ENCODE measurements around the gene NPEPL1. TPM values are rescaled to one million over a fixed set of nuclear protein-coding genes. Genes with fewer than 3 reads are reported as not detected.
A peak's percentile ranks its signal among the peaks of the same experiment; 100 is the strongest.

Gene NPEPL1
- total RNA-seq, 2 experiments from 2014 or later = 37.8 to 41.3 TPM

DNA sequence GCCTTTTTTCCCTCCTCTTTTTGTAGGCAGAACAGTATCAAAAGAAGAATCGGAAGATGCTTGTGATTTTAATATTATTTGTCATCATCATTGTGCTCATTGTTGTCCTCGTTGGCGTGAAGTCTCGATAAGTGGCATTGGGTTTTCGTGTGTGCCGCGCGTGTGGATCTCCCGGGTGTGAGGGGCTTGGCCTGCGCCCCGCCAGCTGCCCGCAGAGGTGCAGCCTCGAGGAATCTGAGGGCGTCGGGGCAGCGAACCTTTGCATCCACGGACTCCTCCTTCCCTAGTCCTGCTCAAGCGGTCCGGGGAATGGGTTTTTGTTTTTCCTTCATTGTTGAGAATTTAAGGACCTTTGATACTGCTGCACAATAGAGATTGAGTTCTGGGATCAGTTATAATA, 16.4 kb upstream of the NPEPL1 start:
- Mint-ChIP-seq H3K27ac (no peak overlapping the region), H3K4me1 (peaks cover 5% of the 10 kb centered on the region), H3K36me3 (peaks cover 32% of the 10 kb centered on the region), H3K9me3 (no peaks in the 10 kb centered on the region), H3K27me3 (no peaks in the 10 kb centered on the region), H3K4me3 (no peak overlapping the region)
- no peak for ATAC-seq (ENCODE audit: low read depth)
- POLR2A ChIA-PET = interaction anchor here (1.0 to 1.6 kb wide), 2 partner anchors 14 to 16 kb away, joined by 3 to 6 read pairs; no protein-coding TSS in a partner anchor
- DNase-seq = no peak

DNA sequence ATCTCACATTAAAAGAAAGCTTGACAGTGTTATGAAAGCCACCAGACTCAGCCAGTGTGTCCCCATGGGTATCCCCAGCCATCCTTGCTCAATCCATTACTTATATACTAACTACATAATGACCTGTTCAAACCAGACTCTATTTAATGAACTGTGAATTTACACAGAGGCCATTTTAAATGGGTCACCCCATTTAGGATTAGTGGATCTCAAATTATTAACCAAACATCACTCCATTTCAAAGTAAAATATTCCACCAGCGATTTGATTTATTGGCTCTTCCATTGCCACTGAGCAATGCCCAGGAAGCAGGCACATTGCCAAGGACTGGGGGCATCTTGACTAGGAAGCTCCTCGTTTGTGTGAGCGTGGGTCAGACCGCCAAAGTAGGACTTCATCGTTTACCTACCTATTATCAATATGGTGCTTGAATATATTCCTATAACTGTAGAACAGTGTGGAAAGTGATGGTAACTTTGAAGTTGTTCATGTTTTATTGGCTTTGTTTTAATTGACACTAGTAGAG, 15.5 kb upstream of the NPEPL1 start:
- no peak overlapping the region for H3K27ac Mint-ChIP-seq
- H3K4me3 Mint-ChIP-seq = no peak overlapping the region
- DNase-seq = no peak
- H3K36me3 Mint-ChIP-seq = peaks cover 33% of the 10 kb centered on the region
- no peak for ATAC-seq (ENCODE audit: low read depth)
- no peaks in the 10 kb centered on the region for H3K27me3 Mint-ChIP-seq
- POLR2A ChIA-PET = interaction anchor here (1.0 to 1.6 kb wide), 3 partner anchors 15 to 26 kb away, joined by 3 to 6 read pairs (median 4); partner anchors contain the start of gene STX16
- H3K4me1 Mint-ChIP-seq = peaks cover 5% of the 10 kb centered on the region
- H3K9me3 Mint-ChIP-seq = no peaks in the 10 kb centered on the region

DNA sequence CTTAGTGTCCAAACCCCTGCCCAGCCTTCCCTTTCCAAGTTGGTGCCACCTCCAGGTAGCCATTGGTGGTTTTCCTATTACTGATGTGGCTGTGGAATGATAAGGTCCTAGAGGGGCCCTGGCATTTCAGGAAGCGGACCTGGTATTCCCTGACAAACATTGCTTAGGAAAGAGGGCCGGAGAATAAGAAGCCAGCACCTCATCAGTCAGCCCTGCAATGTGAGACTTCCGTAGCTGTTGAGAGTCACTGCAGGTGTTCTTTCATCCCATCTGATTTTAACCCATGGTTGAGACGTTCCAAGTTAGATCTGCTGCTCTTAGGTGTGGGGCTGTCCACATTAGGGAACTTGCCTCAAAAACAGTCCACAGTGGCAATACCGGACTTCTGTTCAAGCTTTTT, 14.8 kb upstream of the NPEPL1 start:
- no peak overlapping the region for H3K4me3 Mint-ChIP-seq
- H3K36me3 Mint-ChIP-seq = peaks cover 36% of the 10 kb centered on the region
- ATAC-seq (ENCODE audit: low read depth) (no peak), DNase-seq (no peak)
- no peak overlapping the region for H3K27ac Mint-ChIP-seq
- peaks cover 3% of the 10 kb centered on the region for H3K4me1 Mint-ChIP-seq
- no peaks in the 10 kb centered on the region for H3K27me3 Mint-ChIP-seq
- H3K9me3 Mint-ChIP-seq = no peaks in the 10 kb centered on the region
- POLR2A ChIA-PET = interaction anchor here (1.5 to 1.6 kb wide), 2 partner anchors 18 to 26 kb away, joined by 4 to 6 read pairs; partner anchors contain the start of gene STX16

DNA sequence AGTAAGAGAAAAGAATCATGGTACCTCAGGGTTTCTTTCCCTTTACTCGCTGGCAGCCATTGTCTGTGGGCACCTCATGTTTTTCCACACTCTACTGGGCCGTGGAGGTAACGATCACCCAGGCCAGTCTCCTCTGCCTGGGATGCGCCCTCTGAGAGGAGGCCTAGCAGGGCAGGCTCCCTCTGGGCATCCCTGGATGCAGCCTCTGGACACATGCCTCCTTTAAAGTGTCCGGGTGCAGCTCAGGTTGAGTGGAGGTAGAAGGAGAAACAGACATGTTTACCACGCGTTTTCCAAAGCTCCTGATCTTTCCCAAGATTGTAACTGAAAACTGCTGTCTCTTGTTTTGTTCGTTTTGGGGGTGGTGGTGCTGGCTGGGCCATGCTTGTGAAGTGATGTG, 13.8 kb upstream of the NPEPL1 start:
- Mint-ChIP-seq H3K27me3 (no peaks in the 10 kb centered on the region), H3K36me3 (peaks cover 30% of the 10 kb centered on the region), H3K27ac (no peak overlapping the region), H3K9me3 (no peaks in the 10 kb centered on the region), H3K4me3 (no peak overlapping the region), H3K4me1 (no peaks in the 10 kb centered on the region)
- ATAC-seq (ENCODE audit: low read depth) = no peak
- no peak for DNase-seq
- POLR2A ChIA-PET = interaction anchor here (0.8 kb wide), 1 partner anchor 28 kb away, joined by 3 read pairs; the partner anchor contains the start of gene STX16

DNA sequence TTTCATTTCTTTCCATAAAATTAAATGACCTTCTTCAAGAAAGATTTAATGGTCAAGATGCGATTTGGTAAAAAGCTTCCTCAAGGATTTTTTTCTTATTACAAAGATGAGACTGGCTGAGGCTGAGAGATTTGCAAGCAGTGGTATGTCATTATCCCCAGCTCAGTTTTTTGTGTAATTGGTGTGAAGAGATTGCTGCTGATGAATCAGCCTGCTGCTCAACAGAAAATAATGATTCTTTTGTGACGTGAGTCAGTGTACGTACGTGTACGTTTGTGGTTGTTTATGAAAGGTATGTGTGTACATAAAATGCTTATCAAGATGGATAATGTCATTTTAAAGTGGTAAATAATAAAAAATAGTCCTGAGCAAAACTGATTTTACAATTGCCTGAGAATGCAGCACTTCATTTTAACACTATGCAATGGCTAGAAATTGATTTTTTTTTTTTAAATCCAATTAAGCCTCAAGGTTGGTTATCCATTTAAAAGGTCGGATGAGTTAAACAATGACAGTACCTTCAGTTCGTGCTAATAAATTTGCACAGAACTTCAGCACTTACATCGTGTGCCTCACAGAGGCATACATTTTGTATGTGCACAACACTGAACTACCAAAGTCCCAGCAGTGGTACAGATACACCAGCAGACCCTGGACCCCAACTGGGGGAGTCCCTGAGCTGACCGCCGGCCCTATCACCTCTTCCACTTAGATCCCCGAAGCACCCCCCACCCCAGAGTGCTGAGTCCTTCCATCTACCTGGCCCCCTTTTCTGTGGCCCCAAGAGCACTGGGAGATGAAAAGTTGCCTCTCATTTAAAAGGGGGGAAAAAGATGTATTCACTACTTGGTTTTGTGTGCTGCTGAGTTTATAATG, 9.7 kb upstream of the NPEPL1 start:
- POLR2A ChIA-PET = no interaction called here
- no peaks in the 10 kb centered on the region for H3K27me3 Mint-ChIP-seq
- H3K27ac Mint-ChIP-seq = peak overlapping the region; percentile 25
- no peak for DNase-seq
- no peak overlapping the region for H3K4me3 Mint-ChIP-seq
- no peaks in the 10 kb centered on the region for H3K4me1 Mint-ChIP-seq
- H3K9me3 Mint-ChIP-seq = no peaks in the 10 kb centered on the region
- H3K36me3 Mint-ChIP-seq = peaks cover 16% of the 10 kb centered on the region
- no peak for ATAC-seq (ENCODE audit: low read depth)

DNA sequence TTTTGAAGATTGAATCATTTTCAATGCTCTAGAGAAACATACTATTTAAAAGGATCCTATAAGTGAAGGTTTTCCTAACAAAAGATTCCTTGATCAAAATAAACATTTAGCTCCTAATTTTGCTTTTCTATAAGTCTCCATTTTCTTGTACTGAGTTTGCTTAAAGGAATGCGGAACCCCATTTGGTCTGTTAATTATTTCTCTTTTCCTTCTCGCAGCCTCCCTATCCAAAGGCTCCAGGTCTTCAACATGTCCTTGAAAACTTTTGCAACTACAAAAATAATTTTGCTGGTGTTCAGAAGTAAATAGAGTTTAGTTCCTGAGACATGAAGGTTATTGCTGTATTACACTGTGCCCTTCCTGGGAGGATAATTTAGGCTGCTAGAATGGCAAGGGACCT, 8.3 kb upstream of the NPEPL1 start:
- Mint-ChIP-seq H3K27ac (no peak overlapping the region), H3K4me1 (peaks cover 2% of the 10 kb centered on the region), H3K27me3 (no peaks in the 10 kb centered on the region), H3K4me3 (no peak overlapping the region), H3K9me3 (no peaks in the 10 kb centered on the region), H3K36me3 (peaks cover 19% of the 10 kb centered on the region)
- POLR2A ChIA-PET = no interaction called here
- DNase-seq = no peak
- no peak for ATAC-seq (ENCODE audit: low read depth)

DNA sequence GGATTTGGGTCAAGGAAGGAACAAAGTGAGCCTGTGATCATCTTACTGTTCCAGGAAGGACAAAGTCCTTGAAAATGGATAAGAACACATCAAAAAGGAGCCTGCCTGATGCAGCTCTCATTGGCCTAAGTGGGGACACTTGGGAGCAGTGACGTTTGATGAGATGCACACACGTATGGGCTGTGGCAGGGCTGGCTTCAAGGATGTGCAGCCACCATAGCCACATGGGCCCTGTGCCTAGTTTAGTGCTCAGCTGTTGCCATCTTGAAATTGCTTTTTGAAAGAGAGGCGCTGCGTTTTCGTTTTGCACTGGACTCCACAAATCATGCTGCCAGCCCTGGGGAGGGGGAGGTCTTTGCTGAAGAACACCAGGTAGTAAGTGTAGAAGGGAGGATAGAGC, 6.6 kb upstream of the NPEPL1 start:
- Mint-ChIP-seq H3K4me1 (peaks cover 5% of the 10 kb centered on the region), H3K27me3 (no peaks in the 10 kb centered on the region), H3K4me3 (no peak overlapping the region), H3K9me3 (no peaks in the 10 kb centered on the region), H3K36me3 (peaks cover 22% of the 10 kb centered on the region), H3K27ac (no peak overlapping the region)
- POLR2A ChIA-PET = no interaction called here
- no peak for DNase-seq
- ATAC-seq (ENCODE audit: low read depth) = no peak

DNA sequence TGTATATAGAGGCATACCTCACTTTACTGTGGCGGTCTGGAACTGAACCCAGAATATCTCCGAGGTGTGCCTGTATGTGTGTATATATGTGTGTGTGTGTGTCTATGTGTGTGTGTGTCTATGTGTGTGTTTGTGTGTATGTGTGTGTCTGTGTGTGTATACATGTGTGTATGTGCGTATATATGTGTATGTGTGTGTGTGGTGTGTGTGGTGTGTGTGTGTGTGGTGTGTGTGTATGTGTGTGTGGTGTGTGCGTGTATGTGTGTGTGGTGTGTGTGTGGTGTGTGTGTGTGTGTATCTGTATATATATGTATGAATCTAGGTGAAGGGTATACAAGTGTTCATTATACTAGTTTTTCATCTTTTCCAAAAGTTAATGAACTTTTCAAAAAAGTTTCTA, 4.2 kb upstream of the NPEPL1 start:
- Mint-ChIP-seq H3K4me1 (peaks cover 7% of the 10 kb centered on the region), H3K9me3 (no peaks in the 10 kb centered on the region), H3K27me3 (no peaks in the 10 kb centered on the region), H3K4me3 (no peak overlapping the region), H3K36me3 (peaks cover 18% of the 10 kb centered on the region), H3K27ac (no peak overlapping the region)
- DNase-seq = no peak
- POLR2A ChIA-PET = interaction anchor here (1.1 kb wide), 1 partner anchor 37 kb away, joined by 9 read pairs; the partner anchor contains the start of gene STX16
- no peak for ATAC-seq (ENCODE audit: low read depth)

DNA sequence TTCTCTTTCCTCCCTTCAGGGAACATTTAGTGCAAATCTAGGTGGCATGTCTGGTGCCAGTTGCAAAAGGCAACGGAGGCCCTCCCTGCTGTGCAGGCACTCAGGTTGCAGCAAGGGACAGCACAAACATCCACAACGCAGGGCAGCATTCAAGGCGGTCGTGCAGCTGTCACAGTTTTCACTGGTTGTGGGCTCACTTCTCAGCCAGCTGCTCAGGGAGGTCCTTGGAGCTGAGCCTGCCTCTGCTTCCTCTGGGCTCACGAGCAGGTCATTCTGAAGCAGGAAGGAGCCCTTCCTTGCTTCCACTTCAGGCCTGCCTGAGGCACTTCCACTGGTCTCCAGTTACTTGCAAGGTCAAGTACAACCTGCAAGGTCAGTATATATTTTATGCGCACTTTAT, 3.8 kb upstream of the NPEPL1 start:
- Mint-ChIP-seq H3K4me3 (no peak overlapping the region), H3K36me3 (peaks cover 18% of the 10 kb centered on the region), H3K4me1 (peaks cover 10% of the 10 kb centered on the region), H3K27ac (no peak overlapping the region), H3K27me3 (no peaks in the 10 kb centered on the region), H3K9me3 (no peaks in the 10 kb centered on the region)
- ATAC-seq (ENCODE audit: low read depth) = no peak
- DNase-seq = no peak
- POLR2A ChIA-PET = interaction anchor here (1.1 kb wide), 1 partner anchor 37 kb away, joined by 9 read pairs; the partner anchor contains the start of gene STX16

DNA sequence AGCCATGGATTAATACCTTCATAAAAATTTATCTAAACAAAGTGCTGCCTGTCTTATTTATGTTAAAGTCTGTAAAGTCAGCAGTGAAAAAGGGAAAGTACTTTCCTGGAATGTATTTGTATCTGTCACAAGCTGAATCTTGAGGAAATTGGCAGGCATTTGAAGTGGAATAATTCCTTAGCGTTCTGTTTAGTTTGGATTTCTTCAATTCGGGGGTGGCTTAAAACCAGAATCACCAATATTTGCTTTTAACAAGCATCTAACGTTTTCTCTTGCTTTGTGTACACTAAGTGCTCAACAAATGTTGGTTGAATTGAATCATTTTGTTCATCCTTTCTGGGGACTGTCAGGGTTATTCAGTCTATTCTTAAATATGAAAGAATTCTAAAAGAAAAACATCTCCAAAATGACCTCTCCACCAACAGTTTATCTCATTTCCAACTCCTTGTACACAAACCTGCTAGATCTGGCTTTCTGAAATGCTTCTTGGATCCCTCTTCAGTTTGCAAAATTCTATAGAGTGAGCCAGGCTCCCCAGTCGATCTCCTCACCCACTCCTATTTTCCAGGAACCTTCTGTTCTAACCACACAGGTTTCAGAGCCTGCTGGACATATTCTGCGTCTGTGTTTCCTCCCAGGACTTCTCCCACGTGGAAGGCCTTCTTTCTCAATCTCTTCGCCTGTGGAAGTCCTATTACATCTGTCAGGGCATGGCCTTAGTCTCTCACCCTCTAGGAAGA, 2.0 kb upstream of the NPEPL1 start:
- Mint-ChIP-seq H3K4me3 (no peak overlapping the region), H3K27me3 (no peaks in the 10 kb centered on the region), H3K27ac (no peak overlapping the region), H3K36me3 (peaks cover 15% of the 10 kb centered on the region), H3K4me1 (peaks cover 11% of the 10 kb centered on the region), H3K9me3 (no peaks in the 10 kb centered on the region)
- POLR2A ChIA-PET = interaction anchor here (0.6 to 4.9 kb wide), 4 partner anchors 29 to 56 kb away, joined by 3 to 75 read pairs (median 6); partner anchors contain the start of gene STX16
- DNase-seq (no peak), ATAC-seq (ENCODE audit: low read depth) (no peak)

DNA sequence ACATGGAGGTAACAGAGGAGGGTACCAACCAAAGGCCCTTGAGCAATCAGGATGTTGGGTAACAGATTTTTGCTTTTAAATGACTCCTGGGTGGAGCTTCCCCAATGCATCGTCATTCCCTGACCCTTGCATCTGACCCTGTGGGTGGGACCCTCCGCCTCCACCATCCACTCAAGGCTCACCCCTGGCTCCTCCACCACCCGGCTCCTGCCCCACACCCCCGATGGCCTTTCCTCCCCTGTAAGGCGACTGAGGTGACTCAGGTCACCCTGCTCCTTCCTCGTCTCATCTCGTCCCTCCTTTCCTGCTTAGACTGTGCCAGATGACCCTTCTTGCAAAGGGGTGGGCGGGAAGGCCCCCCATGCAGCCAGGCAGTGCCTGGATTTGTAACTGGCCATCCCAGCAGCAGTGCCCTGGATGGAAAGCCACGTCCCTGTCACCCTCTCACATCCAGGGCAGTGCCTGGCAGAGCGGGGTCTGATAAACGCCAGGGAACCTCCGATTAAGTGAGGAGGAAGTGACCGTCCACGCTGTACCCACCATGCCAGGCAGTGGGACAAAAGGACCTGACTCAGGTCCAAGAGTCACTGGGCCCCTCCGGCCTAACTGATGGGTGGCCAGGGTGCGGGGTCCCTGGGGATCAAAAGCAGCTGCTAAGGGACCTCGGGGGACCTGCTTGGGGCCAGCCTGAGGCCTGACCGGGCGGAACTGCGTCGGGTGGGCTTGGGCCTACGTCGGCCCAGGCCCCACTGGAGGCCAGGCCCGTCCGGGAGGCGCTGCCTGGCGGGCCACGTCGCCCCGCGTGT, 624 bp upstream of the NPEPL1 start:
- Mint-ChIP-seq H3K27ac (peak overlapping the region; percentile 51), H3K9me3 (no peaks in the 10 kb centered on the region), H3K27me3 (no peaks in the 10 kb centered on the region), H3K4me1 (peaks cover 11% of the 10 kb centered on the region), H3K36me3 (peaks cover 12% of the 10 kb centered on the region), H3K4me3 (peak overlapping the region; percentile 52)
- DNase-seq (no peak), ATAC-seq (ENCODE audit: low read depth) (no peak)
- POLR2A ChIA-PET = interaction anchor here (0.7 to 4.9 kb wide), 5 partner anchors 11 to 54 kb away, joined by 3 to 75 read pairs (median 5); partner anchors contain the start of gene STX16

DNA sequence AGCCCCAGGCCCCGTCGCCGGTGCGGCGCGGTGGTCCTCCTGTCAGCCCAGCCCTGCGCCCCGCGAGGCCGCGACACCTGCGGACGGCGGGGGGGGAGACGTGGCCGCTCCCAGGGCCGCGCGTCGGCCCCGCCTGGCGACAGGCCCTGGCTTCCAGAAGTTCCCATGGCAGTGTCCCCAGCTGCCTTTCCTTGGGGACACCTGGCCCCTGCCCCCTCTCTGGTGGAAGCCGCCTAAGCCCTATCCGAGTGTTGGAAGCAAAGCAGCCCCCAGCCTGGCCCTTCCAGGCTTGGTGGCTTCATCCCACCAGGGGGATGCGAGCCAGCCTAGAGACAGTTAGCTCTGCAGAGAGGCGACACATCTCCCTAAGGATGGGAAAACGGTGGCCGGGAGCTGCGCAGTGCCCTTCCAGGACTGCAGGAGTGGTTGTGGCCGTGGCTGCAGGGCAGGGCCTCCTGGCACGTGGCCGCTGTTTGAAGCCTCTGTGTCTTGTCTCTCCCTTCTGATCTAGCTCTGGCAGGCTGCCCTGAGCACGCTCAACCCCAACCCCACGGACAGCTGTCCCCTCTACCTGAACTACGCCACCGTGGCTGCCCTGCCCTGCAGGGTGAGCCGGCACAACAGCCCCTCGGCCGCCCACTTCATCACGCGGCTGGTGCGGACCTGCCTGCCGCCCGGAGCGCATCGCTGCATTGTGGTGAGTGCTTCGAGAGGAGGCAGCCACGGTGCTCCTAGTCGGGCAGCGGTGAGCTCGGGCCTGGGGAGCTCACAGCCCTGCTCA, 816 bp downstream of the NPEPL1 start:
- Mint-ChIP-seq H3K9me3 (no peaks in the 10 kb centered on the region), H3K4me1 (peaks cover 13% of the 10 kb centered on the region), H3K36me3 (peaks cover 13% of the 10 kb centered on the region), H3K27ac (peak overlapping the region; percentile 83), H3K27me3 (no peaks in the 10 kb centered on the region), H3K4me3 (peak overlapping the region; percentile 79)
- DNase-seq (peak; percentile 65), ATAC-seq (ENCODE audit: low read depth) (peak; percentile 8)
- POLR2A ChIA-PET = interaction anchor here (1.2 to 4.9 kb wide), 5 partner anchors 32 to 42 kb away, joined by 3 to 75 read pairs (median 5); partner anchors contain the start of gene STX16
